Adrenal gland (tissue), 12 donors: ENCODE measurements around the gene GDPD4. TPM values are rescaled to one million over a fixed set of nuclear protein-coding genes. Genes with fewer than 3 reads are reported as not detected.

ENCODE experiments used
- DNase-seq, 7 donors: peaks; one replicate each; pipeline ENCODE4 v3.0.0-alpha.2; 2019 to 2020
- H3K27ac ChIP-seq, 5 donors: fragments of 200-600 bp; sonication (generic) in 4 of 5; 1 replicate in 3 of 5; 2 replicates in 2 of 5; pipeline versions ENCODE4 v1.5.1 to v1.8.0; 2016 to 2020; ENCODE audit warnings: mild to moderate bottlenecking in 1 of 5
- H3K27me3 ChIP-seq: fragments of 200-600 bp; 2 replicates; pipeline ENCODE4 v1.8.0; 2021
- H3K36me3 ChIP-seq, 2 donors: fragments of 200-600 bp; replicated peaks in 1 of 2; 1 replicate in 1 of 2; 2 replicates in 1 of 2; pipeline versions ENCODE4 v1.5.1 to v1.8.0; 2018 to 2022
- H3K4me1 ChIP-seq, 2 donors: fragments of 200-600 bp; replicated peaks in 1 of 2; 1 replicate in 1 of 2; 2 replicates in 1 of 2; pipeline versions ENCODE4 v1.5.1 to v1.8.0; 2018 to 2021
- H3K4me3 ChIP-seq, 4 donors: fragments of 200-600 bp; sonication (generic) in 3 of 4; one replicate each; pipeline ENCODE4 v1.5.1; 2016 to 2018
- H3K9me3 ChIP-seq, 3 donors: fragments of 200-600 bp; sonication (generic) in 1 of 3; replicated peaks in 1 of 3; 1 replicate in 2 of 3; 2 replicates in 1 of 3; pipeline versions ENCODE4 v1.5.1 to v1.8.0; 2016 to 2021
- CTCF ChIP-seq, 6 experiments: fragments of 450-650 bp in 4 of 6; fragments of 200-600 bp in 2 of 6; sonication (generic) in 1 of 6; IDR thresholded peaks; 1 replicate in 5 of 6; 2 replicates in 1 of 6; pipeline versions ENCODE4 v1.5.1 to v1.8.0; 2016 to 2021; ENCODE audit warnings: antibody characterized with exemption in 6 of 6, mild to moderate bottlenecking in 2 of 6, moderate library complexity in 1 of 6
- POLR2A ChIP-seq, 2 donors: fragments of 450-650 bp; IDR thresholded peaks; one replicate each; pipeline ENCODE4 v1.6.1; 2017; ENCODE audit warnings: antibody characterized with exemption in 2 of 2, mild to moderate bottlenecking in 2 of 2, moderate library complexity in 1 of 2
- WGBS, 4 donors: extraction: QIAGEN DNeasy Blood & Tissue Kit in 2 of 4; methylation state at CpG; one replicate each; pipeline versions ENCODE4 v1.1.5 to v1.1.7; 2013 to 2017; 5-methylcytosine and 5-hydroxymethylcytosine counted together
- intact Hi-C, 2 donors: fragments of 100-400 bp; cut with DNase I; formaldehyde crosslinking; loops; one replicate each; pipeline versions ENCODE4 v1.14.1 to v1.15.0; 2022 to 2023
- polyA plus RNA-seq, 3 donors: library from polyadenylated mRNA; stranded (reverse); fragments of 200-250 nt in 2 of 3; fragments of 350-450 nt in 1 of 3; fragmentation: Illumina TruSeq in 1 of 3; extraction: RNeasy Lipid Tissue Mini Kit (QIAGEN cat#74804) in 1 of 3; gene quantifications; one replicate each; pipeline ENCODE4 v1.2.3, GENCODE V29; 2013 to 2014
- total RNA-seq, 9 donors: library from RNA; depleted of rRNA in 4 of 9; stranded (reverse); fragments of >200 nt in 4 of 9; fragments of 120-200 nt in 1 of 9; fragmentation: NEBNext Ultra II Directional in 1 of 9; extraction: Animal tissue kit (Norgen Biotek cat#: 25700) in 1 of 9; gene quantifications; one replicate each; pipeline versions ENCODE4 v1.1.0 to v1.2.4, GENCODE V29; 2013 to 2023
- donor health status: healthy with polysubstance abuse.
- donor health status: Bipolar disorder and iron deficiency.
- donor health status: DM: yes; HTN: yes; CAD: no.
- donor health status: DM: no; HTN: no; CAD: no.
- donor health status: DM: no; HTN: no; CAD: no.
- donor health status: DM: yes; HTN: yes; CAD: no.

GDPD4 gene
- total and polyA plus RNA-seq, 12 donors, result 0.88 to 2.3 TPM; not detected in 10

GRCh38 chr11:77187111-77187750 lies 114.3 kb downstream of the GDPD4 start:
- H3K4me3 ChIP-seq, result no peak overlapping the region
- H3K27me3 ChIP-seq, result no peaks in the 10 kb centered on the region
- no peak for DNase-seq
- WGBS, 4 donors, result 88 to 90% (median 89%) methylated on average over 9 of the region's 9 CpGs
- no peaks in the 10 kb centered on the region for H3K9me3 ChIP-seq
- no peak overlapping the region for H3K27ac ChIP-seq
- no peaks in the 10 kb centered on the region for H3K4me1 ChIP-seq
- peaks cover 0 to 36% of the 10 kb centered on the region in 2 donors for H3K36me3 ChIP-seq
- TF ChIP-seq POLR2A (IDR thresholded peaks at IDR 0.05) (no peak), CTCF (IDR thresholded peaks at IDR 0.05) (no peak)
- intact Hi-C loops, result loop anchor here in 1 of 2 donors (10.0 kb wide), 1 partner anchor 142 kb away; no protein-coding TSS in a partner anchor

GRCh38 chr11:77186302-77186701 lies 115.2 kb downstream of the GDPD4 start:
- Histone ChIP-seq H3K9me3 (no peaks in the 10 kb centered on the region), H3K27me3 (no peaks in the 10 kb centered on the region), H3K4me3 (no peak overlapping the region), H3K36me3 (peaks cover 0 to 37% of the 10 kb centered on the region in 2 donors), H3K4me1 (no peaks in the 10 kb centered on the region), H3K27ac (no peak overlapping the region)
- intact Hi-C loops, result loop anchor here in 1 of 2 donors (10.0 kb wide), 1 partner anchor 142 kb away; no protein-coding TSS in a partner anchor
- DNase-seq, result no peak
- WGBS, 4 donors, result 88 to 100% (median 97%) methylated on average over 1 of the region's 1 CpG
- TF ChIP-seq CTCF (IDR thresholded peaks at IDR 0.05) (no peak), POLR2A (IDR thresholded peaks at IDR 0.05) (no peak)

GRCh38 chr11:77184136-77184860 lies 117.2 kb downstream of the GDPD4 start:
- H3K4me1 ChIP-seq, result peaks cover under 1 to 1% of the 10 kb centered on the region in 2 donors
- WGBS, 4 donors, result 90 to 95% (median 91%) methylated on average over 4 to 15 of the region's 15 CpGs
- H3K27ac ChIP-seq, result no peak overlapping the region
- H3K36me3 ChIP-seq, result peaks cover 0 to 29% of the 10 kb centered on the region in 2 donors
- TF ChIP-seq CTCF (IDR thresholded peaks at IDR 0.05) (no peak), POLR2A (IDR thresholded peaks at IDR 0.05) (no peak)
- H3K9me3 ChIP-seq, result no peaks in the 10 kb centered on the region
- no peak for DNase-seq
- no peak overlapping the region for H3K4me3 ChIP-seq
- H3K27me3 ChIP-seq, result no peaks in the 10 kb centered on the region
- intact Hi-C loops, result loop anchor here in 1 of 2 donors (5.0 to 10.0 kb wide), 2 partner anchors 42 to 139 kb away; no protein-coding TSS in a partner anchor

- Histone ChIP-seq H3K4me1 (peaks cover 6 to 8% of the 10 kb centered on the region in 2 donors), H3K27ac (no peak overlapping the region), H3K4me3 (no peak overlapping the region), H3K36me3 (peaks cover 0 to 30% of the 10 kb centered on the region in 2 donors), H3K27me3 (no peaks in the 10 kb centered on the region), H3K9me3 (no peaks in the 10 kb centered on the region)
- WGBS, 4 donors, result 70 to 78% (median 76%) methylated on average over 3 to 4 of the region's 4 CpGs
- no peak for DNase-seq
- no peak for TF ChIP-seq CTCF (IDR thresholded peaks at IDR 0.05)
- TF ChIP-seq POLR2A (IDR thresholded peaks at IDR 0.05), result no peak
- intact Hi-C loops, result loop anchor here in 1 of 2 donors (5.0 to 10.0 kb wide), 2 partner anchors 41 to 139 kb away; no protein-coding TSS in a partner anchor
Observed at GRCh38 chr11:77183431-77183984, 118.0 kb downstream of the GDPD4 start.
